ENCODE results near the gene UBQLN1. TPM values are rescaled to one million over a fixed set of nuclear protein-coding genes. Genes with fewer than 3 reads are reported as not detected.

Gene UBQLN1
- total RNA-seq, 1 experiment from 2014 or later = 111 TPM

- Histone ChIP-seq H3K9ac (ENCODE audit: extremely low read depth, insufficient read length, low read length) (no peak overlapping the region), H3K23me2 (ENCODE audit: insufficient read length, low read depth, low read length, poor library complexity, severe bottlenecking) (no peaks in the 10 kb centered on the region), H2AFZ (ENCODE audit: low read length) (no peak overlapping the region), H3K4me2 (ENCODE audit: insufficient read depth, insufficient read length, low read length) (no peak overlapping the region), H2BK5ac (ENCODE audit: insufficient read length, low read length) (no peak overlapping the region), H3K18ac (ENCODE audit: insufficient read length, low read depth, low read length) (no peak overlapping the region), H2BK12ac (ENCODE audit: insufficient read length, low read depth, low read length) (no peak overlapping the region), H3K4ac (ENCODE audit: low read depth, low read length) (no peak overlapping the region), H2BK120ac (ENCODE audit: low read depth, low read length, poor library complexity, severe bottlenecking) (no peak overlapping the region), H4K8ac (replicated peaks; ENCODE audit: insufficient read length, low read depth, low read length) (no peak overlapping the region), H4K5ac (ENCODE audit: insufficient read length, low read depth, low read length) (no peak overlapping the region), H4K20me1 (ENCODE audit: control insufficient read depth, insufficient read depth, insufficient read length) (no peaks in the 10 kb centered on the region), H2BK20ac (ENCODE audit: low read depth, low read length, poor library complexity, severe bottlenecking) (no peak overlapping the region), H3K9me3 (ENCODE audit: control insufficient read depth, low read depth, low read length) (no peaks in the 10 kb centered on the region), H3K27ac (ENCODE audit: insufficient read length, low read depth, low read length) (no peak overlapping the region), H3K56ac (ENCODE audit: insufficient read length, low read depth, low read length) (no peak overlapping the region), H3T11ph (ENCODE audit: low read length) (no peak overlapping the region), H3K79me1 (ENCODE audit: insufficient read depth, low read depth, low read length, poor library complexity, severe bottlenecking) (no peaks in the 10 kb centered on the region), H3K4me1 (ENCODE audit: insufficient read depth, low read length) (no peaks in the 10 kb centered on the region), H2BK15ac (ENCODE audit: low read depth, low read length) (no peak overlapping the region), H3K79me2 (ENCODE audit: insufficient read depth, low read length) (no peaks in the 10 kb centered on the region), H3K14ac (ENCODE audit: insufficient read depth, low read length) (no peak overlapping the region), H4K91ac (ENCODE audit: insufficient read length, low read depth, low read length) (no peak overlapping the region), H3K27me3 (ENCODE audit: insufficient read depth, low read length) (no peaks in the 10 kb centered on the region), H3K23ac (ENCODE audit: insufficient read length, low read depth, low read length) (no peak overlapping the region), H2AK5ac (ENCODE audit: insufficient read length, low read length) (no peak overlapping the region)
- Mint-ChIP-seq H3K27me3 (ENCODE audit: low read depth) (peaks cover 6% of the 10 kb centered on the region), H3K27ac (no peak overlapping the region), H3K4me3 (no peak overlapping the region), H3K9me3 (peaks cover 6 to 7% of the 10 kb centered on the region in 2 experiments; a peak in 2 of 5 replicates), H3K4me1 (no peaks in the 10 kb centered on the region), H3K36me3 (ENCODE audit: insufficient read depth in 1 of 3, low read depth in 3 of 3) (peaks cover 0 to 2% (median 0%) of the 10 kb centered on the region in 3 experiments; a peak in 1 of 7 replicates)
- DNase-seq = no peak
- TF ChIP-seq CTCF (conservative IDR thresholded peaks at IDR 0.05) = no peak
These were observed 8.0 kb upstream of the UBQLN1 start for GRCh38 chr9:83715794-83716193.

Data from H9 (cell line).